Measurements from ENCODE around the gene HRH2.

HRH2 gene

GRCh38 chr5:175663186-175664184 lies 5.6 kb downstream of the HRH2 start:
- H3K36me3 ChIP-seq (ENCODE audit: control insufficient read depth, insufficient read depth, low read length) = no peaks in the 10 kb centered on the region
- H3K4me3 ChIP-seq (replicated peaks; ENCODE audit: low read depth, low read length) = no peak overlapping the region
- no peak for DNase-seq (ENCODE audit: extremely low read depth, insufficient read length)
- no peak for TF ChIP-seq CTCF (IDR thresholded peaks at IDR 0.05; ENCODE audit: insufficient read depth, low read length, poor library complexity, severe bottlenecking)
- no peaks in the 10 kb centered on the region; the same call in 1 of the 2 replicates for H3K27me3 ChIP-seq (replicated peaks; ENCODE audit: control insufficient read depth, insufficient read depth, low read length)

- no peak for DNase-seq (ENCODE audit: extremely low read depth, insufficient read length)
- H3K4me3 ChIP-seq (replicated peaks; ENCODE audit: low read depth, low read length) = no peak overlapping the region
- no peak for TF ChIP-seq CTCF (IDR thresholded peaks at IDR 0.05; ENCODE audit: insufficient read depth, low read length, poor library complexity, severe bottlenecking)
- no peaks in the 10 kb centered on the region; the same call in 1 of the 2 replicates for H3K27me3 ChIP-seq (replicated peaks; ENCODE audit: control insufficient read depth, insufficient read depth, low read length)
- H3K36me3 ChIP-seq (ENCODE audit: control insufficient read depth, insufficient read depth, low read length) = no peaks in the 10 kb centered on the region
Measured at GRCh38 chr5:175664723-175665122, 6.9 kb downstream of the HRH2 start.

GRCh38 chr5:175666216-175666615 lies 8.3 kb downstream of the HRH2 start:
- TF ChIP-seq CTCF (IDR thresholded peaks at IDR 0.05; ENCODE audit: insufficient read depth, low read length, poor library complexity, severe bottlenecking) = no peak
- no peaks in the 10 kb centered on the region for H3K36me3 ChIP-seq (ENCODE audit: control insufficient read depth, insufficient read depth, low read length)
- no peak overlapping the region for H3K4me3 ChIP-seq (replicated peaks; ENCODE audit: low read depth, low read length)
- H3K27me3 ChIP-seq (replicated peaks; ENCODE audit: control insufficient read depth, insufficient read depth, low read length) = peaks cover 1% of the 10 kb centered on the region
- no peak for DNase-seq (ENCODE audit: extremely low read depth, insufficient read length)

GRCh38 chr5:175668006-175668405 lies 10.1 kb downstream of the HRH2 start:
- Histone ChIP-seq H3K36me3 (ENCODE audit: control insufficient read depth, insufficient read depth, low read length) (no peaks in the 10 kb centered on the region), H3K27me3 (replicated peaks; ENCODE audit: control insufficient read depth, insufficient read depth, low read length) (peaks cover 1% of the 10 kb centered on the region), H3K4me3 (replicated peaks; ENCODE audit: low read depth, low read length) (no peak overlapping the region)
- DNase-seq (ENCODE audit: extremely low read depth, insufficient read length) = no peak
- no peak for TF ChIP-seq CTCF (IDR thresholded peaks at IDR 0.05; ENCODE audit: insufficient read depth, low read length, poor library complexity, severe bottlenecking)

GRCh38 chr5:175670372-175670771 lies 12.5 kb downstream of the HRH2 start:
- Histone ChIP-seq H3K27me3 (replicated peaks; ENCODE audit: control insufficient read depth, insufficient read depth, low read length) (peaks cover 1% of the 10 kb centered on the region), H3K4me3 (replicated peaks; ENCODE audit: low read depth, low read length) (no peak overlapping the region), H3K36me3 (ENCODE audit: control insufficient read depth, insufficient read depth, low read length) (no peaks in the 10 kb centered on the region)
- DNase-seq (ENCODE audit: extremely low read depth, insufficient read length) = no peak
- TF ChIP-seq CTCF (IDR thresholded peaks at IDR 0.05; ENCODE audit: insufficient read depth, low read length, poor library complexity, severe bottlenecking) = no peak

All from GM06990 (cell line).